Measurements from ENCODE around the gene GPR39. TPM values are rescaled to one million over a fixed set of nuclear protein-coding genes. Genes with fewer than 3 reads are reported as not detected.

Gene GPR39
- polyA plus RNA-seq, 1 donor from 2014 or later: 1.1 TPM

- H3K4me2 ChIP-seq (ENCODE audit: low read length): no peak overlapping the region
- H3K9me2 ChIP-seq (ENCODE audit: insufficient read depth, low read length): no peaks in the 10 kb centered on the region
- H3K27me3 ChIP-seq (ENCODE audit: insufficient read depth, low read depth, low read length): no peaks in the 10 kb centered on the region
- H2AFZ ChIP-seq (ENCODE audit: low read depth, low read length): no peak overlapping the region
- H3K36me3 ChIP-seq (ENCODE audit: insufficient read depth, low read length): no peaks in the 10 kb centered on the region
- no peaks in the 10 kb centered on the region for H4K20me1 ChIP-seq (ENCODE audit: insufficient read depth)
- no peak overlapping the region for H3K27ac ChIP-seq (ENCODE audit: low read length)
- H3F3A ChIP-seq (ENCODE audit: insufficient read depth, low read length, poor library complexity, severe bottlenecking): no peaks in the 10 kb centered on the region
- H3K9me3 ChIP-seq (ENCODE audit: low read length): peaks cover 7% of the 10 kb centered on the region
- H3K79me2 ChIP-seq (replicated peaks; ENCODE audit: insufficient read depth, low read length): no peaks in the 10 kb centered on the region
- H3K4me3 ChIP-seq (ENCODE audit: low read length): no peak overlapping the region
- TF ChIP-seq SMC3 (conservative IDR thresholded peaks at IDR 0.05; ENCODE audit: poor library complexity) (no peak), TAF1 (IDR thresholded peaks at IDR 0.05; ENCODE audit: low read depth) (no peak), EZH2 (IDR thresholded peaks at IDR 0.05; ENCODE audit: borderline replicate concordance, insufficient read depth, low read length, poor library complexity, severe bottlenecking) (no peak), CTCF (IDR thresholded peaks at IDR 0.05; ENCODE audit: poor library complexity, severe bottlenecking) (no peak), EP300 (conservative IDR thresholded peaks at IDR 0.05; ENCODE audit: poor library complexity, severe bottlenecking) (no peak), MXI1 (conservative IDR thresholded peaks at IDR 0.05; ENCODE audit: poor library complexity, severe bottlenecking) (no peak), REST (IDR thresholded peaks at IDR 0.05; ENCODE audit: borderline replicate concordance) (no peak), POLR2AphosphoS5 (IDR thresholded peaks at IDR 0.05) (no peak), RAD21 (conservative IDR thresholded peaks at IDR 0.05) (no peak)
- H3K9ac ChIP-seq (ENCODE audit: low read length): no peak overlapping the region
Measured at GRCh38 chr2:132470746-132471145, 54.1 kb downstream of the GPR39 start.

GRCh38 chr2:132473174-132473883 lies 56.7 kb downstream of the GPR39 start:
- no peaks in the 10 kb centered on the region for H3K27me3 ChIP-seq (ENCODE audit: insufficient read depth, low read depth, low read length)
- no peak overlapping the region for H2AFZ ChIP-seq (ENCODE audit: low read depth, low read length)
- H3K36me3 ChIP-seq (ENCODE audit: insufficient read depth, low read length): no peaks in the 10 kb centered on the region
- H4K20me1 ChIP-seq (ENCODE audit: insufficient read depth): no peaks in the 10 kb centered on the region
- H3K27ac ChIP-seq (ENCODE audit: low read length): peak overlapping the region; percentile 83
- H3K9me2 ChIP-seq (ENCODE audit: insufficient read depth, low read length): no peaks in the 10 kb centered on the region
- H3K4me2 ChIP-seq (ENCODE audit: low read length): no peak overlapping the region
- H3K79me2 ChIP-seq (replicated peaks; ENCODE audit: insufficient read depth, low read length): no peaks in the 10 kb centered on the region
- H3K9me3 ChIP-seq (ENCODE audit: low read length): no peaks in the 10 kb centered on the region
- H3F3A ChIP-seq (ENCODE audit: insufficient read depth, low read length, poor library complexity, severe bottlenecking): no peaks in the 10 kb centered on the region
- peak overlapping the region; percentile 24 for H3K9ac ChIP-seq (ENCODE audit: low read length)
- peak overlapping the region; percentile 25 for H3K4me3 ChIP-seq (ENCODE audit: low read length)
- TF ChIP-seq POLR2AphosphoS5 (IDR thresholded peaks at IDR 0.05) (peak; percentile 73), SMC3 (conservative IDR thresholded peaks at IDR 0.05; ENCODE audit: poor library complexity) (no peak), MXI1 (conservative IDR thresholded peaks at IDR 0.05; ENCODE audit: poor library complexity, severe bottlenecking) (no peak), REST (IDR thresholded peaks at IDR 0.05; ENCODE audit: borderline replicate concordance) (peak; percentile 69), RAD21 (conservative IDR thresholded peaks at IDR 0.05) (peak; percentile 17), EP300 (conservative IDR thresholded peaks at IDR 0.05; ENCODE audit: poor library complexity, severe bottlenecking) (peak; percentile 92), TAF1 (IDR thresholded peaks at IDR 0.05; ENCODE audit: low read depth) (no peak)
